Memory B cell (primary cell): ENCODE data around the gene SLC17A7.

Source experiments
- ATAC-seq: fragments of 150-1000 bp; cut with Tn5 transposase; 2 replicates; pipeline ENCODE4 v1.10.0; 2021; ENCODE audit warnings: low read depth, mild to moderate bottlenecking, moderate library complexity
- DNase-seq, 2 donors: peaks; one replicate each; pipeline ENCODE4 v3.0.0; 2022; ENCODE audit warnings: low spot score in 2 of 2
- H3K27ac Mint-ChIP-seq: one replicate; pipeline ENCODE4 v1.8.0; 2022; ENCODE audit warnings: mild to moderate bottlenecking, moderate library complexity, mixed read lengths
- H3K27me3 Mint-ChIP-seq: one replicate; pipeline ENCODE4 v1.8.0; 2022; ENCODE audit warnings: mixed read lengths
- H3K36me3 Mint-ChIP-seq: one replicate; pipeline ENCODE4 v1.8.0; 2022; ENCODE audit warnings: mild to moderate bottlenecking, mixed read lengths
- H3K4me1 Mint-ChIP-seq: one replicate; pipeline ENCODE4 v1.8.0; 2022; ENCODE audit warnings: mixed read lengths
- H3K4me3 Mint-ChIP-seq: one replicate; pipeline ENCODE4 v1.8.0; 2022; ENCODE audit warnings: mild to moderate bottlenecking, moderate library complexity, mixed read lengths
- H3K9me3 Mint-ChIP-seq: one replicate; pipeline ENCODE4 v1.8.0; 2022; ENCODE audit warnings: mixed read lengths

The SLC17A7 gene

DNA sequence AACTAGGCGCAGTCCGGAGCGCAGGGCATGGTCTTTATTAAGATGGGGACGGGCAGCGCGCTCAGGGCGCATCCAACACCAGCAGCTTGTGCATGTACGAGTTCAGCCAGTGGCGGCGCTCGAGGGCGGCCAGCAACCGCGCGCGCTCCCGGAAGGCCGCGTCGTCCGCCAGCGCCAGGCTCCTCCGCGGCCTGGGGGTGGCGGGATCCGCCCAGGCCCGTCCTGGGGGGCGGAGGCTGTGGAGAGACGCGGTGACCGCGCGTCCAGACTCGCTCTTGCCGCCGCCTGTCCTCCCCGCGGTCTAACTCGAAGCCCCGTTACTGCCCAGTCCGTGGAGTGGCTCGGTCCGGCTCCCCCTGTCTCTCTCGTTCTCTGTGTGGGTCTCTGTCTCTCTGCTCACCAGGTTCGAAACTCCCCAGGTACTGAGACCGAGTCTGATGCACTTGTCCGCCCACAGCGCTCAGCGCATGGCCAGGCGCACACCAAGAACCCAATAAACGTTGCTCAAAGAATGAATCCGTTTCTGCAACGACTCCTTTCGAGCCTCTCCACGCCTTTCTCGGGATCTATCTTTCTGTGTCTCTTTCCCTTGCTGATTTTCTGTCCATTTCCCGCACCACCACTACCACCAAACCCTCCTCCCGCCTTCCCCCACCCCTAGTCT, 18.8 kb downstream of the SLC17A7 start:
- peak in 1 of 2 donors; percentile 24 for DNase-seq
- H3K27me3 Mint-ChIP-seq = peaks cover 61% of the 10 kb centered on the region
- H3K36me3 Mint-ChIP-seq = peaks cover 4% of the 10 kb centered on the region
- peak; percentile 37 for ATAC-seq
- H3K9me3 Mint-ChIP-seq = no peaks in the 10 kb centered on the region
- H3K27ac Mint-ChIP-seq = no peak overlapping the region
- H3K4me1 Mint-ChIP-seq = peaks cover 37% of the 10 kb centered on the region
- peak overlapping the region; percentile 75 for H3K4me3 Mint-ChIP-seq

DNA sequence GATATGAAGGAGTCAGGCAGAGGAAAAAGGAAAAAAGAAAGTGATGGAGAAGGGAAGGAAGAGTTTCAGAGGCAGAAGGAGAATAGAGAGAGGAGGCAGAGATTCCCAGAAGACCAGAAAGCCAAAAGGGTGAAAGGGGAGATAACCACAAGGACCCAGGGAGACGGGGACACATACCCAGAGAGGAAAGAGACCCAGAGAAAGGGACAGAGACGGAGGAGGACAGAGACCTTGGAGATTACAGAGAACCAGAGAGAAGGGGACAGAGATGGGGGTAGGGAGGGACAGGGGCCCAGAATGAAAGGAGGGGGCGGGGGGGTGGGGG, 19.5 kb downstream of the SLC17A7 start:
- Mint-ChIP-seq H3K27me3 (peaks cover 57% of the 10 kb centered on the region), H3K4me3 (peak overlapping the region; percentile 37), H3K27ac (peak overlapping the region; percentile 86), H3K4me1 (peaks cover 31% of the 10 kb centered on the region), H3K36me3 (peaks cover 2% of the 10 kb centered on the region), H3K9me3 (no peaks in the 10 kb centered on the region)
- ATAC-seq = no peak
- DNase-seq = no peak

DNA sequence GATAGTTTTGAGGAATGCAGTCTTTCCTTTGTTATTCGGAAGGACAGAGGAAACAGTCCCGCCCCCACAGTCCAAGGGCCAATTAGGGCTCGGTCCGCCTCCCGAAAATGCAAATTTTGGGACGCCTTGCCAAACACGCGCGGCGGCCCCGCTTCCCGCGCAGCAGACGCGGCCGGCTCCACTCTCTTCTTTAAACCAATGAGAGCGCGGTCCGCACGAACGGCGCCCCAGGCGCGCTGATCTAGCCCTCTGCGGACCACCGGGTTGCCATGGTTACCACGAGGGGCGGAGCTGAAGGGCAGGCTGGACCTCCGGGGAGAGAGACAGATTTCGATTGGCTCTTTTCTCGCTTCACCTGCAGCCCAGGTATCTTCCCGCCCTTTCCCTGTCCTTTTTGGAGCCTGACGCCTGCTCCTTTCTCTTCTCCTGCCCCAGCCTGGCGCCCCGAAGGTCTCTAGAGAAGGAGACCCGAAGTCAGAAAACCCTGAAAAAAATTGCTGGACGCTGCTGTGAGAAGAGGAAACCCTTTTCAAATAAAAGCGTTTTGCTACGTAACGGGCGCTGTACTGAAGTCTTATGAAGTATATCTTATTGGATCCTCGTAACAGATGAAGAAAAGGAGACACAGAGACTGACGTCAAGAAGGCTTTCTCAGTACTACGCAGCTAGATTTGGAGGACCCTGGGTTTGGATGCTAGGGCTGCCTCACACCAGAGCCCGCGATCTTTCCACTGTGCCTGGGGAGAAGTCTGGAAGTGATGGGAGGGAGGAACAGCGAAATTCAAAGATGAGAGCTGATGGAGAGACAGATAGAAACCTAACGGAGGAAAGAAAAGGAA, 20.1 kb downstream of the SLC17A7 start:
- H3K27me3 Mint-ChIP-seq = peaks cover 51% of the 10 kb centered on the region
- DNase-seq (no peak), ATAC-seq (peak; percentile 41)
- no peaks in the 10 kb centered on the region for H3K9me3 Mint-ChIP-seq
- peaks cover 2% of the 10 kb centered on the region for H3K36me3 Mint-ChIP-seq
- peak overlapping the region; percentile 37 for H3K4me3 Mint-ChIP-seq
- H3K27ac Mint-ChIP-seq = peak overlapping the region; percentile 86
- H3K4me1 Mint-ChIP-seq = peaks cover 25% of the 10 kb centered on the region

- ATAC-seq = no peak
- Mint-ChIP-seq H3K4me3 (no peak overlapping the region), H3K9me3 (no peaks in the 10 kb centered on the region), H3K27me3 (peaks cover 42% of the 10 kb centered on the region), H3K4me1 (peaks cover 23% of the 10 kb centered on the region), H3K36me3 (peaks cover 2% of the 10 kb centered on the region), H3K27ac (no peak overlapping the region)
- DNase-seq = no peak
These were observed 21.1 kb downstream of the SLC17A7 start for GRCh38 chr19:49420227-49420626.

DNA sequence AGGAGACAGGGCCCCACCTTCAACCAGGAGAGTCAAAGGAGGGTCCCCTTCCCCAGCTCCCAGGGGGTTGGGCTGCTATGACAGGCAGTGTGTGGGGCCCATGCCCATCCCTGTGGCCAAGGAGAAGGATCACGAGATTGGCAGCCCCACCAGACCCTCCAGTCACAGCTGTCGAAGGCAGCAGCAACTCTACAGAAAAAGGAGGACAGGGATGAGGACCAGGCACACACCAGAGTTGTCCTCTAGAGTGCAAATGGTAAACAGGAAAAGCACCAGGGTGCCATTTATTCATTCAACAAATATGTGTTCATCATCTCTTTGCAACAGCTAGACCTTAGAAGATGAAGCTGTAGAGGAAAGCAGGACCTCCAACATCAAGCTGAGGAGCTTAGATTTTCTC, 22.2 kb downstream of the SLC17A7 start:
- Mint-ChIP-seq H3K27ac (no peak overlapping the region), H3K27me3 (peaks cover 37% of the 10 kb centered on the region), H3K9me3 (no peaks in the 10 kb centered on the region), H3K4me3 (no peak overlapping the region), H3K36me3 (peaks cover 2% of the 10 kb centered on the region), H3K4me1 (peaks cover 28% of the 10 kb centered on the region)
- no peak for ATAC-seq
- DNase-seq = no peak

DNA sequence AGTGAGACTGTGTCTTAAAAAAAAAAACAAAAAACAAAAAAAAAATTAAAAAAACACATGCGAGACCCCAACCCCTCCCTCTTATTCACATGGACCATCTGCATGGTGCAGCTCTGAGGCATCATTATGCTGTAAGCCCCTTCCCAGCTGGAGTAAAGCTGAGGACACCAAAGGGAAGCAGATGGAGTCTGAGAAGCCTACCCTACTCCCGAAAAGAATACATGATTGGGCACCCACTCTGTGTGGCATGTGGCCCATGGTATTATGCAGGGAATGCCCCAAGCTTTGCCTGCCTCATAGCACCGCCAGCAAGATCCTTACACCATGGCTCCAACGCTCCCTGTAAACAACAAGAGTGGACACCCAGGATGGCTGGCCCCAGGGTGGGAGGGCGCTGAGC, 22.8 kb downstream of the SLC17A7 start:
- Mint-ChIP-seq H3K36me3 (peaks cover under 1% of the 10 kb centered on the region), H3K9me3 (no peaks in the 10 kb centered on the region), H3K4me3 (no peak overlapping the region), H3K27ac (no peak overlapping the region), H3K4me1 (peaks cover 23% of the 10 kb centered on the region), H3K27me3 (peaks cover 32% of the 10 kb centered on the region)
- no peak for ATAC-seq
- no peak for DNase-seq

GRCh38 chr19:49417088-49417487, 24.2 kb downstream of the SLC17A7 start:
- H3K4me1 Mint-ChIP-seq = peaks cover 18% of the 10 kb centered on the region
- ATAC-seq (no peak), DNase-seq (no peak)
- H3K9me3 Mint-ChIP-seq = no peaks in the 10 kb centered on the region
- peaks cover 27% of the 10 kb centered on the region for H3K27me3 Mint-ChIP-seq
- no peaks in the 10 kb centered on the region for H3K36me3 Mint-ChIP-seq
- H3K4me3 Mint-ChIP-seq = no peak overlapping the region
- no peak overlapping the region for H3K27ac Mint-ChIP-seq

GRCh38 chr19:49415810-49416200, 25.5 kb downstream of the SLC17A7 start:
- Mint-ChIP-seq H3K27me3 (peaks cover 21% of the 10 kb centered on the region), H3K4me1 (peaks cover 21% of the 10 kb centered on the region), H3K27ac (no peak overlapping the region), H3K4me3 (no peak overlapping the region), H3K36me3 (no peaks in the 10 kb centered on the region), H3K9me3 (no peaks in the 10 kb centered on the region)
- DNase-seq (no peak), ATAC-seq (no peak)

DNA sequence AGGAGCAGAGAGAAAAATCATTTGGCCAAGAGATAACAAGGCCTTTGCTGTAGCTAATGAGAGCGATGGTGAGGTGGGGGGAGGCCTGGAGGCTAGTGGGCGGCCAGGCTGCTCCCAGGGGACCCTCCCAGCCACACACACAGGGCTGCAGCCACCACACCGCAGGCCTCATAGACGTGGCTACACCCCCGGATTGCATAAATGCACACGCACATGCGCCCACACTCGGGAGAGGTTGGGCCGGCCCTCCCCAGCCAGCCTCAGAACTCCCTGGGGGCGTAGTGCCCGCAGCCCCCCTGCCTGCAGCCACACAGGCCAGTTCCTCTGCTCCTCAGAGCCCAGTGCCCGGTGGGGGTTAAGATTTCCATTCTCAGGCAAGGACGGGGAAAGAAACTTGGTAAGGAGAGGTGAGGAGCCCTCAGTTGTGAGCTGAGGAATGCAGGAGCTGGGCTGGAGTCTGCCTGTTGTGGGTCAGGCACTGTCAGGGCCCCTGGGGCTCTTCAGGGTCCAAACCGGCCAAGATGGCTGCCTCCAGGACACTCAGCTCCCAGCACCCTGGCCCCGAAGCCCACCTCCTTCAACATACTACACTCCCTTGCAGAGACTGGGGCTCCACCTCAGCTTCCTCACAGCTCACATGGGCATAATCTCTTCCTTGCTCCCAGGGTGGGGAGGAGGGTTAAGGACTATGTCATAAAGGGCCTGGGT, 26.1 kb downstream of the SLC17A7 start:
- H3K27me3 Mint-ChIP-seq = peaks cover 18% of the 10 kb centered on the region
- peak; percentile 90 for ATAC-seq
- H3K36me3 Mint-ChIP-seq = no peaks in the 10 kb centered on the region
- no peaks in the 10 kb centered on the region for H3K9me3 Mint-ChIP-seq
- H3K4me3 Mint-ChIP-seq = no peak overlapping the region
- DNase-seq = no peak
- H3K27ac Mint-ChIP-seq = no peak overlapping the region
- H3K4me1 Mint-ChIP-seq = peaks cover 21% of the 10 kb centered on the region

GRCh38 chr19:49414256-49414655, 27.1 kb downstream of the SLC17A7 start:
- peaks cover 29% of the 10 kb centered on the region for H3K4me1 Mint-ChIP-seq
- no peak for ATAC-seq
- no peak overlapping the region for H3K27ac Mint-ChIP-seq
- no peak overlapping the region for H3K4me3 Mint-ChIP-seq
- no peaks in the 10 kb centered on the region for H3K36me3 Mint-ChIP-seq
- no peak for DNase-seq
- peaks cover 1% of the 10 kb centered on the region for H3K9me3 Mint-ChIP-seq
- peaks cover 12% of the 10 kb centered on the region for H3K27me3 Mint-ChIP-seq

- Mint-ChIP-seq H3K4me3 (no peak overlapping the region), H3K4me1 (peaks cover 36% of the 10 kb centered on the region), H3K27ac (no peak overlapping the region)
These were observed 28.0 kb downstream of the SLC17A7 start for GRCh38 chr19:49413348-49413747.

DNA sequence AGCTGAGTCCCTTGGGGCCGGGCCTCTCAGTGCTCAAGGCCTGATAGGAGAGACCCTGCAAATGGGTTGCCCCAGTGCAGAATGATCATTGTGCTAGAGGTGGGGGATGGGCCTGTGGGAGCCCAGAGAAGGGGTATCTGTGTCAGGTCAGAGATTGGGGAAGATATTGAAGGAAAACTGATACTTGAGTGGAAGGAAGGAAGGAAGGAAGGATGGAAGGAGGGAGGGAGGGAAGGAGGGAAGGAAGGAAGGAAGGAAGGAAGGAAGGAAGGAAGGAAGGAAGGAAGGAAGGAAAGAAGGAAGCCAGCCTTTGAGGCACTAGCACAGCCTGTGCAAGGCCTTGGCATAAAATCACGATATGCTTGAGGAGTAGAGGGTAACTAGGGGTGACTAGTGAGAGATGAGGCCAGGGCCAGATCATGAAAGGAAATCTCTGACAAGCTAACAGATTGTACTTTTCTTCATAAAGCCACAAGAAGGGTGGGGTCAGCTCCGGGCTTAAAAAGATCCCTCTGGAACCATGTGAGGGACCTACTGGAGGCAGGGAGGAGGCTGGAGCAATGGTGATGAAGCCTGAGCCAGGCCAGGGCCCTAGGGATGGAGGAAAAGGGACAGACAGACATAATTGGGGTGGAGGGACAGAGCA, 29.5 kb downstream of the SLC17A7 start:
- Mint-ChIP-seq H3K27ac (peak overlapping the region; percentile 56), H3K36me3 (no peaks in the 10 kb centered on the region), H3K9me3 (peaks cover 1% of the 10 kb centered on the region), H3K4me1 (peaks cover 44% of the 10 kb centered on the region), H3K4me3 (no peak overlapping the region), H3K27me3 (peaks cover 1% of the 10 kb centered on the region)
- DNase-seq (no peak), ATAC-seq (no peak)

More at GRCh38 chr19:49413348-49413747, 28.0 kb downstream of the SLC17A7 start:
- H3K27me3 Mint-ChIP-seq = peaks cover 5% of the 10 kb centered on the region
- no peak for ATAC-seq
- H3K9me3 Mint-ChIP-seq = peaks cover 1% of the 10 kb centered on the region
- no peak for DNase-seq
- H3K36me3 Mint-ChIP-seq = no peaks in the 10 kb centered on the region

DNA sequence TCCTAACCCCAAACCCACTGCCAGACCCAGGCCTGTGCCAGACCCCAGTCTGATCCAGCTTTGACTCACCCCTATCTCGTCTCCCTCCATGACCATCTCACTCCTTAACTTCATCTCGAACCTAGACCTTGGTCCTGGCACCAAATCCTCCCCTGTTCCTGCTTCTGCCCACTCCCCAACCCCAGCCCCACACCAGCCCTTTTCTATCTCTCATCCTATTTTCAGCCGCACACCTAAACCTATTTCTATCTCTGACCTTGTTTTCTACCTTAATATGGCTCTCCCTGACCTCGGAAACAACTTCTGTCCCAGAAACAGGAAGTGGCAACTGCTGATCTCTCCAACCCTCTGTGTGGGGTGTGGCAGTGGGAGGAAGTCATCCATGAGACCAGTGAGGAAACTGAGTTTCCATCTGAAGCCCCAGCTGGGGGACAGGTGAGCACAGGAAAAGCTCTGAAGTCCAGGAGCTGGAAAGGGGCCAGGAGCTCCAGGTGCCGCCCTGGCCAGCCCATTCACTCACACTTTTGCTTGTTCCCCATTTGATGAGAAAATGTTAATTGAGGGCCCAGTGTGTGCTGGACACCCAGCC, 31.8 kb downstream of the SLC17A7 start:
- Mint-ChIP-seq H3K4me3 (peak overlapping the region; percentile 43), H3K27me3 (peaks cover 1% of the 10 kb centered on the region), H3K36me3 (no peaks in the 10 kb centered on the region), H3K4me1 (peaks cover 35% of the 10 kb centered on the region), H3K27ac (peak overlapping the region; percentile 81), H3K9me3 (peaks cover 1% of the 10 kb centered on the region)
- DNase-seq = no peak
- ATAC-seq = peak; percentile 93
